Ishikawa (cell line): ENCODE data around the gene MYLIP.

Experiments used
- EP300 ChIP-seq: IDR thresholded peaks from 2 replicates; pipeline ENCODE4 v1.6.1; 2012; ENCODE audit warnings: borderline replicate concordance
- TCF12 ChIP-seq: IDR thresholded peaks from 2 replicates; pipeline ENCODE4 v1.6.1; 2012; ENCODE audit warnings: low read depth

DNA sequence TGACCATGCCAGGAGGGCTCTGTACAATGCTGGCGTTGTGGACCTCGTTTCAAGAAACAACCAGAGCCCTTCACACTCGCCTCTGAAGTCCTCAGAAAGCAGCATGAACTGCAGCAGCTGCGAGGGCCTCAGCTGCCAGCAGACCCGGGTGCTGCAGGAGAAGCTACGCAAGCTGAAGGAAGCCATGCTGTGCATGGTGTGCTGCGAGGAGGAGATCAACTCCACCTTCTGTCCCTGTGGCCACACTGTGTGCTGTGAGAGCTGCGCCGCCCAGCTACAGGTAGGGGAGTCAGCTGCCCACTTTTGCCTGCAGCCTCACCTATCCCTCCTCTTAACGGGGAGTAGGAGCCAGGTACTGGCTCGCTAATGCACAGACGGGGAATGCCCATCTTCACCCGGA lies 16.2 kb downstream of the MYLIP start:
- TF ChIP-seq EP300 (no peak), TCF12 (no peak)
